ENCODE measurements around the gene SLC8A2.

The SLC8A2 gene

GRCh38 chr19:47398707-47399597 lies 72.7 kb downstream of the SLC8A2 start:
- TF ChIP-seq TAF1 (IDR thresholded peaks at IDR 0.05; ENCODE audit: borderline replicate concordance, insufficient read depth, low read length) (no peak), POLR2AphosphoS5 (IDR thresholded peaks at IDR 0.05; ENCODE audit: low read depth, low read length) (no peak), FOXP2 (optimal IDR thresholded peaks at IDR 0.05; ENCODE audit: borderline replicate concordance, extremely low read depth, extremely low read length, insufficient read depth) (no peak), REST (IDR thresholded peaks at IDR 0.05; ENCODE audit: insufficient read depth in 1 of 2, low read depth in 2 of 2, low read length in 2 of 2) (no peak), SIN3A (IDR thresholded peaks at IDR 0.05; ENCODE audit: borderline replicate concordance, insufficient read depth, low read length) (no peak)

GRCh38 chr19:47391510-47392223 lies 80.0 kb downstream of the SLC8A2 start:
- no peak for TF ChIP-seq FOXP2 (optimal IDR thresholded peaks at IDR 0.05; ENCODE audit: borderline replicate concordance, extremely low read depth, extremely low read length, insufficient read depth)
- TF ChIP-seq REST (IDR thresholded peaks at IDR 0.05; ENCODE audit: insufficient read depth in 1 of 2, low read depth in 2 of 2, low read length in 2 of 2) = no peak
- no peak for TF ChIP-seq SIN3A (IDR thresholded peaks at IDR 0.05; ENCODE audit: borderline replicate concordance, insufficient read depth, low read length)
- TF ChIP-seq POLR2AphosphoS5 (IDR thresholded peaks at IDR 0.05; ENCODE audit: low read depth, low read length) = no peak
- no peak for TF ChIP-seq TAF1 (IDR thresholded peaks at IDR 0.05; ENCODE audit: borderline replicate concordance, insufficient read depth, low read length)

- TF ChIP-seq TAF1 (IDR thresholded peaks at IDR 0.05; ENCODE audit: borderline replicate concordance, insufficient read depth, low read length) (no peak), FOXP2 (optimal IDR thresholded peaks at IDR 0.05; ENCODE audit: borderline replicate concordance, extremely low read depth, extremely low read length, insufficient read depth) (no peak), SIN3A (IDR thresholded peaks at IDR 0.05; ENCODE audit: borderline replicate concordance, insufficient read depth, low read length) (no peak), REST (IDR thresholded peaks at IDR 0.05; ENCODE audit: insufficient read depth in 1 of 2, low read depth in 2 of 2, low read length in 2 of 2) (no peak), POLR2AphosphoS5 (IDR thresholded peaks at IDR 0.05; ENCODE audit: low read depth, low read length) (no peak)
Observed at GRCh38 chr19:47390533-47391488, 80.9 kb downstream of the SLC8A2 start.

GRCh38 chr19:47389150-47389556 lies 82.5 kb downstream of the SLC8A2 start:
- TF ChIP-seq TAF1 (IDR thresholded peaks at IDR 0.05; ENCODE audit: borderline replicate concordance, insufficient read depth, low read length) = no peak
- TF ChIP-seq SIN3A (IDR thresholded peaks at IDR 0.05; ENCODE audit: borderline replicate concordance, insufficient read depth, low read length) = no peak
- no peak for TF ChIP-seq REST (IDR thresholded peaks at IDR 0.05; ENCODE audit: insufficient read depth in 1 of 2, low read depth in 2 of 2, low read length in 2 of 2)
- TF ChIP-seq FOXP2 (optimal IDR thresholded peaks at IDR 0.05; ENCODE audit: borderline replicate concordance, extremely low read depth, extremely low read length, insufficient read depth) = no peak
- no peak for TF ChIP-seq POLR2AphosphoS5 (IDR thresholded peaks at IDR 0.05; ENCODE audit: low read depth, low read length)
